Lower leg skin (tissue), 3 donors: ENCODE data around the gene POLN.

ENCODE experiments used
- POLR2A ChIP-seq, 2 donors: fragments of 450-650 bp; IDR thresholded peaks; one replicate each; pipeline ENCODE4 v1.6.1; 2016 to 2017; ENCODE audit warnings: antibody characterized with exemption in 2 of 2, mild to moderate bottlenecking in 1 of 2, moderate library complexity in 1 of 2
- TF ChIP-seq, protein P1 (sequence below), 3 donors: fragments of 450-650 bp; IDR thresholded peaks; one replicate each; pipeline ENCODE4 v1.5.1; 2016; ENCODE audit warnings: antibody characterized with exemption in 3 of 3, mild to moderate bottlenecking in 3 of 3, moderate library complexity in 2 of 3

DNA sequence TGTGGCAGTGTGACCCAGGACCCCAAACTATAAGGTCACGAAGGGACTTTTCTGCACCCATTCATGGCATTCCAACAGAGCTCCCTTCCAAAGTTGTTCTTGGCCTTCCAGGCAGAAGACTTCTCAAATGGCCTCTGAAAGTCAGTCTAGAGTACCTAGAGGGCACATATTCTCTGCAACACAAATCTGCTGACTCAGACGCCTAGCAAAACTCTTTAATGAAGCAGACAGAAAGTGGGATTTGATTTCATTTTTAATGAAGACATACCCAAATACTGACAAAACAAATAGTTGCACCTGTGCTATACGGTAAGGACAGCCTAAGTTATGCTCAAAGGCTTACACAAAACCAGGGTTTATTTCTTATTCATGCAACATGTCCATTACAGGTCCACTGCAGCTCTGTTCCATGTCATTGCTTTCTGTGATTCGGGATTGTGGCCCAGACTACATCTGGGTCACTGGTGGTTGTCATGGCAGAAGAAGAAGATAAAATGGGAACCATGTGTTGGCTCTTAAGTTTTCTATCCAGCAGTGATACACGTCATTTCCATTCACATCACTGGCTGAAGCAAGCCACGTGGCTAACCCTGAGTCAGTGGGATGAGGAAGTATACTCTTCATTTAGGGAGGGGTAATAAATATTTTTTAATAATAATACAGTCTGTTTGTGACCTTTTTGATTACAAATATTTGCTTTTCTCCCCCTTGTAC, 125.1 kb downstream of the POLN start:
- TF ChIP-seq, protein P1, sequence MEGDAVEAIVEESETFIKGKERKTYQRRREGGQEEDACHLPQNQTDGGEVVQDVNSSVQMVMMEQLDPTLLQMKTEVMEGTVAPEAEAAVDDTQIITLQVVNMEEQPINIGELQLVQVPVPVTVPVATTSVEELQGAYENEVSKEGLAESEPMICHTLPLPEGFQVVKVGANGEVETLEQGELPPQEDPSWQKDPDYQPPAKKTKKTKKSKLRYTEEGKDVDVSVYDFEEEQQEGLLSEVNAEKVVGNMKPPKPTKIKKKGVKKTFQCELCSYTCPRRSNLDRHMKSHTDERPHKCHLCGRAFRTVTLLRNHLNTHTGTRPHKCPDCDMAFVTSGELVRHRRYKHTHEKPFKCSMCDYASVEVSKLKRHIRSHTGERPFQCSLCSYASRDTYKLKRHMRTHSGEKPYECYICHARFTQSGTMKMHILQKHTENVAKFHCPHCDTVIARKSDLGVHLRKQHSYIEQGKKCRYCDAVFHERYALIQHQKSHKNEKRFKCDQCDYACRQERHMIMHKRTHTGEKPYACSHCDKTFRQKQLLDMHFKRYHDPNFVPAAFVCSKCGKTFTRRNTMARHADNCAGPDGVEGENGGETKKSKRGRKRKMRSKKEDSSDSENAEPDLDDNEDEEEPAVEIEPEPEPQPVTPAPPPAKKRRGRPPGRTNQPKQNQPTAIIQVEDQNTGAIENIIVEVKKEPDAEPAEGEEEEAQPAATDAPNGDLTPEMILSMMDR (IDR thresholded peaks at IDR 0.05): no peak
- no peak for TF ChIP-seq POLR2A (IDR thresholded peaks at IDR 0.05)
